Panc1 (cell line): ENCODE measurements around the gene TOGARAM2. TPM values are rescaled to one million over a fixed set of nuclear protein-coding genes. Genes with fewer than 3 reads are reported as not detected.

Experiments used
- ATAC-seq: fragments of 200-7000 bp; cut with Tn5 transposase; 2 replicates; pipeline ENCODE4 v1.9.1; 2020; ENCODE audit warnings: mild to moderate bottlenecking, moderate library complexity
- BruUV-seq: library from RNA; stranded (reverse); fragments of 400-500 nt; replicated peaks from 2 replicates; lab custom pipeline; 2021; lab: Mats Ljungman, UMichigan
- CTCF ChIA-PET: fragments of 300-600 bp; sonication (Branson Sonifier 250); formaldehyde crosslinking; loops from one replicate; lab custom pipeline; 2022; ENCODE audit warnings: antibody characterized with exemption; lab: Charles Lee
- POLR2A ChIA-PET: fragments of 300-600 bp; sonication (Branson Sonifier 250); formaldehyde crosslinking; loops from one replicate; lab custom pipeline; 2022; ENCODE audit warnings: antibody characterized with exemption; lab: Charles Lee
- DNase-seq: peaks from one replicate; pipeline ENCODE4 v3.0.0-alpha.2; 2010; ENCODE audit warnings: low read depth, low spot score
- H3K27ac ChIP-seq: 2 replicates; pipeline ENCODE4 v1.5.1; 2011; ENCODE audit warnings: mild to moderate bottlenecking, low read length, inconsistent platforms
- H3K27me3 ChIP-seq: fragments of 200-500 bp; sonication (Bioruptor generic); 2 replicates; pipeline ENCODE4 v1.6.0; 2014; ENCODE audit warnings: low read length, inconsistent platforms; ENCODE audit not compliant: control insufficient read depth, insufficient read depth
- H3K36me3 ChIP-seq: fragments of 200-500 bp; sonication (Bioruptor generic); 2 replicates; pipeline ENCODE4 v1.5.1; 2014; ENCODE audit warnings: inconsistent platforms, mild to moderate bottlenecking, low read length, moderate library complexity; ENCODE audit not compliant: control insufficient read depth, insufficient read depth
- H3K4me1 ChIP-seq: 2 replicates; pipeline ENCODE4 v1.5.1; 2011; ENCODE audit warnings: inconsistent platforms, mild to moderate bottlenecking, low read length, moderate library complexity; ENCODE audit not compliant: control insufficient read depth, insufficient read depth
- H3K4me3 ChIP-seq, 2 experiments: 2 replicates each; pipeline ENCODE4 v1.5.1; 2011 to 2012; ENCODE audit warnings: low read depth in 2 of 2, low read length in 2 of 2, mild to moderate bottlenecking in 2 of 2, inconsistent platforms in 1 of 2, moderate library complexity in 1 of 2
- H3K9me3 ChIP-seq: fragments of 200-500 bp; sonication (Bioruptor generic); 2 replicates; pipeline ENCODE4 v1.5.1; 2014; ENCODE audit warnings: low read depth, mild to moderate bottlenecking, inconsistent platforms, low read length, moderate library complexity; ENCODE audit not compliant: control insufficient read depth, insufficient read depth
- POLR2AphosphoS5 ChIP-seq: IDR thresholded peaks from 2 replicates; pipeline ENCODE4 v1.6.1; 2012; ENCODE audit warnings: mild to moderate bottlenecking, low read depth, low read length, moderate library complexity
- SIN3A ChIP-seq: IDR thresholded peaks from 2 replicates; pipeline ENCODE4 v1.6.1; 2012; ENCODE audit warnings: low read depth, mild to moderate bottlenecking, low read length, moderate library complexity, borderline replicate concordance; ENCODE audit not compliant: insufficient read depth
- TCF7L2 ChIP-seq: IDR thresholded peaks from 2 replicates; pipeline ENCODE4 v1.6.1; 2011; ENCODE audit warnings: mild to moderate bottlenecking, low read depth, low read length, inconsistent platforms
- in situ Hi-C: cut with HindIII; loops from 2 replicates; pipeline ENCODE4 v1.10.0; 2016; ENCODE audit warnings: low sequenced_read_pairs, low pct_unique_long_range_greater_than_20kb
- intact Hi-C: fragments of 100-400 bp; cut with micrococcal nuclease; formaldehyde crosslinking; loops from one replicate; pipeline ENCODE4 v1.10.0; 2022; ENCODE audit not compliant: unreplicated experiment
- total RNA-seq: library from RNA; stranded (reverse); gene quantifications from one replicate; pipeline ENCODE4 v1.2.1, GENCODE V29; 2021; ENCODE audit not compliant: unreplicated experiment
- TF ChIP-seq, protein P1 (sequence below): fragments of 450-650 bp; IDR thresholded peaks from 2 replicates; pipeline ENCODE4 v1.5.1; 2017; ENCODE audit warnings: mild to moderate bottlenecking
- TF ChIP-seq, protein P2 (sequence below), 2 experiments: IDR thresholded peaks; 2 replicates each; pipeline ENCODE4 v1.6.1; 2011 to 2012; ENCODE audit warnings: low read depth in 2 of 2, control low read depth in 1 of 2, low read length in 1 of 2, mild to moderate bottlenecking in 1 of 2, moderate library complexity in 1 of 2; ENCODE audit not compliant: insufficient read depth in 1 of 2

The TOGARAM2 gene
- total RNA-seq, 1 experiment from 2014 or later: 0.44 TPM

DNA sequence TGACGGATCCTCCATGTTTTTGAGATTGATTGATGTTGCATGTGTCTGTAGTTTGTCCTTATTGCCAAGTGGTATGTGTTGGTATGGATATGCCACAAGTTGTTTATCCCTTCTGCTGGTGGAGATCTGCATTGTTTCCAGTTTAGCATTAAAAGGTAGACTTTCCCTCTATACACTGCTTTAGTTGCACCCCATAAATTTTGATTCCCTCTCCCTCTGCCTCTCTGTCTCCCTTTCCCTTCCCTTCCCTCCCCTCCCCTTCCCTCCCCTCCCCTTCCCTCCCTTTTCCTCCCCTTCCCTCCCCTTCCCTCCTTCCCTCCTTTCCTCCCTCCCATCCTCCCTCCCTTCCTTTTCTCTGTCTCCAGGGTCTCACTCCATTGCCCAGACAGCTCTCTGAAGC is 18.6 kb upstream of the TOGARAM2 start:
- DNase-seq: no peak
- H3K36me3 ChIP-seq: no peaks in the 10 kb centered on the region

DNA sequence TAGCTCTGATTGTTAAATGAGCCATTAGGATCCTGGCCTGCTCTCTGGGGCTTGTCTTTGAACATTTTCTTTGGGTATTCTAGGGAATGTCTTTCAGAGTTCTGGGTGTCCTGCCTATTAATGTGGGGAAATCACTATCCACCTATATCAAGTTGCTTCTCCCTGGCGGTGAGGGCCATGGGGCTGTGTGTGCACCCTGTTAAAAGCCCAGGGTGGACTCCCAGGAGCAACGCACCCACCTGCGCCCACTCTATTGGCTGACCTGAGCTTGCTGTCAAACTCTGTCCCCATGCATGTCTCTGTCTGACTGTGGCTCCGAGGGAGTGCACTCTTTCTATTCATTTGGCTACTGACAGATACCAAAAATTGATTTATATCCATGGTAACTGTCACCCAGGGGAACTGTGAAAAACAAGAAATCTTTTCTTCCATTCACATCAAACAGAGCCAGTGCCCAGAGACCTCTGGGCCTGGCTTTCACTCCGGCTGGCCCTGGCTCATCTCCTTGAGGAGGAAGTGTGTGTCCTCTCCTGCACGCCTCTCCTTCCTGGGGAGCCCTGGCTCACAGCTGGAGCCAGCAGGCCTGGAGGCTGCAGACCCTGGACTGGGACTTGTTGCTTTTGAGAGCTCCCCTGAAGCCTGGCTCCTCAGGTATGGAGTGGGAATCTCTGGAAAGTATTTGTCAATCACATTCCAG is 10.5 kb upstream of the TOGARAM2 start:
- H3K36me3 ChIP-seq: no peaks in the 10 kb centered on the region
- H3K4me3 ChIP-seq: no peak overlapping the region
- TF ChIP-seq, protein P1, sequence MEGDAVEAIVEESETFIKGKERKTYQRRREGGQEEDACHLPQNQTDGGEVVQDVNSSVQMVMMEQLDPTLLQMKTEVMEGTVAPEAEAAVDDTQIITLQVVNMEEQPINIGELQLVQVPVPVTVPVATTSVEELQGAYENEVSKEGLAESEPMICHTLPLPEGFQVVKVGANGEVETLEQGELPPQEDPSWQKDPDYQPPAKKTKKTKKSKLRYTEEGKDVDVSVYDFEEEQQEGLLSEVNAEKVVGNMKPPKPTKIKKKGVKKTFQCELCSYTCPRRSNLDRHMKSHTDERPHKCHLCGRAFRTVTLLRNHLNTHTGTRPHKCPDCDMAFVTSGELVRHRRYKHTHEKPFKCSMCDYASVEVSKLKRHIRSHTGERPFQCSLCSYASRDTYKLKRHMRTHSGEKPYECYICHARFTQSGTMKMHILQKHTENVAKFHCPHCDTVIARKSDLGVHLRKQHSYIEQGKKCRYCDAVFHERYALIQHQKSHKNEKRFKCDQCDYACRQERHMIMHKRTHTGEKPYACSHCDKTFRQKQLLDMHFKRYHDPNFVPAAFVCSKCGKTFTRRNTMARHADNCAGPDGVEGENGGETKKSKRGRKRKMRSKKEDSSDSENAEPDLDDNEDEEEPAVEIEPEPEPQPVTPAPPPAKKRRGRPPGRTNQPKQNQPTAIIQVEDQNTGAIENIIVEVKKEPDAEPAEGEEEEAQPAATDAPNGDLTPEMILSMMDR: no peak
- TF ChIP-seq POLR2AphosphoS5: no peak
- TF ChIP-seq, protein P2, sequence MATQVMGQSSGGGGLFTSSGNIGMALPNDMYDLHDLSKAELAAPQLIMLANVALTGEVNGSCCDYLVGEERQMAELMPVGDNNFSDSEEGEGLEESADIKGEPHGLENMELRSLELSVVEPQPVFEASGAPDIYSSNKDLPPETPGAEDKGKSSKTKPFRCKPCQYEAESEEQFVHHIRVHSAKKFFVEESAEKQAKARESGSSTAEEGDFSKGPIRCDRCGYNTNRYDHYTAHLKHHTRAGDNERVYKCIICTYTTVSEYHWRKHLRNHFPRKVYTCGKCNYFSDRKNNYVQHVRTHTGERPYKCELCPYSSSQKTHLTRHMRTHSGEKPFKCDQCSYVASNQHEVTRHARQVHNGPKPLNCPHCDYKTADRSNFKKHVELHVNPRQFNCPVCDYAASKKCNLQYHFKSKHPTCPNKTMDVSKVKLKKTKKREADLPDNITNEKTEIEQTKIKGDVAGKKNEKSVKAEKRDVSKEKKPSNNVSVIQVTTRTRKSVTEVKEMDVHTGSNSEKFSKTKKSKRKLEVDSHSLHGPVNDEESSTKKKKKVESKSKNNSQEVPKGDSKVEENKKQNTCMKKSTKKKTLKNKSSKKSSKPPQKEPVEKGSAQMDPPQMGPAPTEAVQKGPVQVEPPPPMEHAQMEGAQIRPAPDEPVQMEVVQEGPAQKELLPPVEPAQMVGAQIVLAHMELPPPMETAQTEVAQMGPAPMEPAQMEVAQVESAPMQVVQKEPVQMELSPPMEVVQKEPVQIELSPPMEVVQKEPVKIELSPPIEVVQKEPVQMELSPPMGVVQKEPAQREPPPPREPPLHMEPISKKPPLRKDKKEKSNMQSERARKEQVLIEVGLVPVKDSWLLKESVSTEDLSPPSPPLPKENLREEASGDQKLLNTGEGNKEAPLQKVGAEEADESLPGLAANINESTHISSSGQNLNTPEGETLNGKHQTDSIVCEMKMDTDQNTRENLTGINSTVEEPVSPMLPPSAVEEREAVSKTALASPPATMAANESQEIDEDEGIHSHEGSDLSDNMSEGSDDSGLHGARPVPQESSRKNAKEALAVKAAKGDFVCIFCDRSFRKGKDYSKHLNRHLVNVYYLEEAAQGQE (IDR thresholded peaks at IDR 0.05; ENCODE audit: insufficient read depth in 1 of 2, low read depth in 2 of 2, low read length in 1 of 2): no peak
- TF ChIP-seq SIN3A: no peak
- no peak for TF ChIP-seq TCF7L2
- no peak for DNase-seq
- H3K9me3 ChIP-seq: no peaks in the 10 kb centered on the region
- no peaks in the 10 kb centered on the region for H3K4me1 ChIP-seq
- POLR2A ChIA-PET: interaction anchor here (0.6 kb wide), 1 partner anchor 47 kb away, joined by 3 read pairs; no protein-coding TSS in a partner anchor
- intact Hi-C loops (no loop called here), in situ Hi-C loops (no loop called here)
- BruUV-seq: no TSS peak
- H3K27me3 ChIP-seq: no peaks in the 10 kb centered on the region
- no peak overlapping the region for H3K27ac ChIP-seq
- CTCF ChIA-PET: no interaction called here
- ATAC-seq: peak; percentile 45; the same call in 1 of the 2 replicates

More for the DNA sequence above, 18.6 kb upstream of the TOGARAM2 start:
- no peaks in the 10 kb centered on the region for H3K4me1 ChIP-seq
- H3K27me3 ChIP-seq: no peaks in the 10 kb centered on the region
- H3K9me3 ChIP-seq: no peaks in the 10 kb centered on the region
- CTCF ChIA-PET: no interaction called here
- H3K4me3 ChIP-seq: no peak overlapping the region
- POLR2A ChIA-PET: no interaction called here
- ATAC-seq: no peak
- H3K27ac ChIP-seq: no peak overlapping the region
- in situ Hi-C loops (no loop called here), intact Hi-C loops (no loop called here)
- BruUV-seq: no TSS peak
- TF ChIP-seq SIN3A: no peak
- TF ChIP-seq, protein P1: no peak
- TF ChIP-seq, protein P2 (IDR thresholded peaks at IDR 0.05; ENCODE audit: insufficient read depth in 1 of 2, low read depth in 2 of 2, low read length in 1 of 2): no peak
- no peak for TF ChIP-seq POLR2AphosphoS5
- no peak for TF ChIP-seq TCF7L2
